ENCODE data around the gene KLC1.

The KLC1 gene

GRCh38 chr14:103734081-103734888 lies 105.3 kb downstream of the KLC1 start:
- TF ChIP-seq RAD21 (IDR thresholded peaks at IDR 0.05; ENCODE audit: low read depth), result no peak
- no peak for TF ChIP-seq TEAD4 (IDR thresholded peaks at IDR 0.05)
- no peak for TF ChIP-seq CEBPB (IDR thresholded peaks at IDR 0.05)

DNA sequence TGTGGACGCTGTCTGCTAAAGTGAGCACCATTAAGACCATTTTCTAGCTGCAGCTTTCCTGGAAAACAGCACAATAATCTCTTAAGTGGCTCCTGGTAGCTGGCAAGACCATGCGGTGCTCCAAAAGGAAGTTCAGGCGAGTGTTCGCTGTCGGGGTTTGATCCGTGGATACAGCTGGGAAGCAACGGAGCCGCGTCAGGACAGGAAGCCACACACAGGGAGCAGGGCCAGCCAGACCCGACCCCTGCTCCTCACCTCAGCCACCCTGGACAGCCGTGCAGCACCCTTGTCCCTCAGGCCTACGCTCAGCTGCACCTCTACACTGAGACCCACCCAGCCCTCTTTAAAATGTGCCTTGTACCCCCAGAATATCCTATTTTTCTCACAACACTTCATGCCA lies 106.0 kb downstream of the KLC1 start:
- TF ChIP-seq, protein P1, sequence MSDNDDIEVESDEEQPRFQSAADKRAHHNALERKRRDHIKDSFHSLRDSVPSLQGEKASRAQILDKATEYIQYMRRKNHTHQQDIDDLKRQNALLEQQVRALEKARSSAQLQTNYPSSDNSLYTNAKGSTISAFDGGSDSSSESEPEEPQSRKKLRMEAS (IDR thresholded peaks at IDR 0.05), result no peak
- TF ChIP-seq ZBTB7A (IDR thresholded peaks at IDR 0.05; ENCODE audit: low read depth), result no peak
- TF ChIP-seq NFIC (IDR thresholded peaks at IDR 0.05), result no peak
- no peak for TF ChIP-seq CREB1 (IDR thresholded peaks at IDR 0.05; ENCODE audit: low read depth)
- TF ChIP-seq REST (IDR thresholded peaks at IDR 0.05; ENCODE audit: low read depth), result no peak
- no peak for TF ChIP-seq TCF12 (IDR thresholded peaks at IDR 0.05; ENCODE audit: low read depth)
- no peak for TF ChIP-seq YY1 (IDR thresholded peaks at IDR 0.05; ENCODE audit: low read depth)
- no peak for TF ChIP-seq RAD21 (IDR thresholded peaks at IDR 0.05; ENCODE audit: low read depth)
- TF ChIP-seq TAF1 (IDR thresholded peaks at IDR 0.05; ENCODE audit: low read depth), result no peak
- no peak for TF ChIP-seq TEAD4 (IDR thresholded peaks at IDR 0.05)
- TF ChIP-seq, protein P2, sequence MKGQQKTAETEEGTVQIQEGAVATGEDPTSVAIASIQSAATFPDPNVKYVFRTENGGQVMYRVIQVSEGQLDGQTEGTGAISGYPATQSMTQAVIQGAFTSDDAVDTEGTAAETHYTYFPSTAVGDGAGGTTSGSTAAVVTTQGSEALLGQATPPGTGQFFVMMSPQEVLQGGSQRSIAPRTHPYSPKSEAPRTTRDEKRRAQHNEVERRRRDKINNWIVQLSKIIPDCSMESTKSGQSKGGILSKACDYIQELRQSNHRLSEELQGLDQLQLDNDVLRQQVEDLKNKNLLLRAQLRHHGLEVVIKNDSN (IDR thresholded peaks at IDR 0.05), result no peak
- no peak for TF ChIP-seq FOXM1 (IDR thresholded peaks at IDR 0.05; ENCODE audit: borderline replicate concordance, low read depth)
- TF ChIP-seq EP300 (IDR thresholded peaks at IDR 0.05; ENCODE audit: borderline replicate concordance), result no peak
- no peak for TF ChIP-seq EGR1 (IDR thresholded peaks at IDR 0.05)

GRCh38 chr14:103735439-103735814 lies 106.4 kb downstream of the KLC1 start:
- TF ChIP-seq, protein P2 (IDR thresholded peaks at IDR 0.05), result no peak
- no peak for TF ChIP-seq REST (IDR thresholded peaks at IDR 0.05; ENCODE audit: low read depth)
- TF ChIP-seq NFIC (IDR thresholded peaks at IDR 0.05), result no peak

- TF ChIP-seq ZBTB7A (IDR thresholded peaks at IDR 0.05; ENCODE audit: low read depth), result no peak
- no peak for TF ChIP-seq EGR1 (IDR thresholded peaks at IDR 0.05)
- TF ChIP-seq CREB1 (IDR thresholded peaks at IDR 0.05; ENCODE audit: low read depth), result no peak
- TF ChIP-seq, protein P2 (IDR thresholded peaks at IDR 0.05), result no peak
- TF ChIP-seq EP300 (IDR thresholded peaks at IDR 0.05; ENCODE audit: borderline replicate concordance), result no peak
- no peak for TF ChIP-seq CEBPB (IDR thresholded peaks at IDR 0.05)
- TF ChIP-seq TEAD4 (IDR thresholded peaks at IDR 0.05), result no peak
- no peak for TF ChIP-seq REST (IDR thresholded peaks at IDR 0.05; ENCODE audit: low read depth)
- TF ChIP-seq TCF12 (IDR thresholded peaks at IDR 0.05; ENCODE audit: low read depth), result no peak
Measured at GRCh38 chr14:103735815-103736545, 107.0 kb downstream of the KLC1 start.
